GM18868 (cell line): ENCODE results near the gene ANTXRL.
"Not testable (repeated sequence)": the region's sequence is repeated elsewhere in the genome, so short reads cannot be mapped to it uniquely, and the experiment has no call there.

Experiments
- ATAC-seq: cut with Tn5 transposase; IDR thresholded peaks from one replicate; pipeline ENCODE4 v1.9.1; 2021; ENCODE audit warnings: mild to moderate bottlenecking, moderate library complexity; ENCODE audit not compliant: unreplicated experiment

The ANTXRL gene

GRCh38 chr10:46254007-46254383 lies 32.8 kb upstream of the ANTXRL start:
- ATAC-seq, result no peak

GRCh38 chr10:46254467-46254866 lies 32.3 kb upstream of the ANTXRL start:
- ATAC-seq, result no peak

- ATAC-seq, result not testable (repeated sequence)
Observed at GRCh38 chr10:46255210-46255609, 31.6 kb upstream of the ANTXRL start.

GRCh38 chr10:46255801-46256747 lies 30.7 kb upstream of the ANTXRL start:
- ATAC-seq, result no peak

GRCh38 chr10:46257099-46257498 lies 29.7 kb upstream of the ANTXRL start:
- ATAC-seq, result no peak

- ATAC-seq, result not testable (repeated sequence)
Observed at GRCh38 chr10:46262906-46263560, 23.8 kb upstream of the ANTXRL start.

- ATAC-seq, result no peak
Observed at GRCh38 chr10:46263831-46264268, 22.9 kb upstream of the ANTXRL start.

GRCh38 chr10:46264336-46264735 lies 22.5 kb upstream of the ANTXRL start:
- ATAC-seq, result no peak

GRCh38 chr10:46264737-46265368 lies 21.9 kb upstream of the ANTXRL start:
- ATAC-seq, result no peak

GRCh38 chr10:46265566-46266305 lies 21.1 kb upstream of the ANTXRL start:
- not testable (repeated sequence) for ATAC-seq

GRCh38 chr10:46266306-46266985 lies 20.4 kb upstream of the ANTXRL start:
- ATAC-seq, result no peak

GRCh38 chr10:46267132-46267985 lies 19.4 kb upstream of the ANTXRL start:
- ATAC-seq, result no peak

GRCh38 chr10:46268076-46268881 lies 18.5 kb upstream of the ANTXRL start:
- ATAC-seq, result no peak

- not testable (repeated sequence) for ATAC-seq
Observed at GRCh38 chr10:46269554-46270053, 17.2 kb upstream of the ANTXRL start.

- ATAC-seq, result no peak
Observed at GRCh38 chr10:46270086-46270811, 16.5 kb upstream of the ANTXRL start.

- not testable (repeated sequence) for ATAC-seq
Observed at GRCh38 chr10:46270963-46271530, 15.8 kb upstream of the ANTXRL start.

GRCh38 chr10:46271795-46272499 lies 14.8 kb upstream of the ANTXRL start:
- ATAC-seq, result not testable (repeated sequence)
